ENCODE results near the gene RARRES2. TPM values are rescaled to one million over a fixed set of nuclear protein-coding genes. Genes with fewer than 3 reads are reported as not detected.

Gene RARRES2
- total and polyA plus RNA-seq, 2 of the 13 experiments (the other 11 are each of a cell fraction or from before 2014, with no cell fraction given), result 134 to 172 TPM

DNA sequence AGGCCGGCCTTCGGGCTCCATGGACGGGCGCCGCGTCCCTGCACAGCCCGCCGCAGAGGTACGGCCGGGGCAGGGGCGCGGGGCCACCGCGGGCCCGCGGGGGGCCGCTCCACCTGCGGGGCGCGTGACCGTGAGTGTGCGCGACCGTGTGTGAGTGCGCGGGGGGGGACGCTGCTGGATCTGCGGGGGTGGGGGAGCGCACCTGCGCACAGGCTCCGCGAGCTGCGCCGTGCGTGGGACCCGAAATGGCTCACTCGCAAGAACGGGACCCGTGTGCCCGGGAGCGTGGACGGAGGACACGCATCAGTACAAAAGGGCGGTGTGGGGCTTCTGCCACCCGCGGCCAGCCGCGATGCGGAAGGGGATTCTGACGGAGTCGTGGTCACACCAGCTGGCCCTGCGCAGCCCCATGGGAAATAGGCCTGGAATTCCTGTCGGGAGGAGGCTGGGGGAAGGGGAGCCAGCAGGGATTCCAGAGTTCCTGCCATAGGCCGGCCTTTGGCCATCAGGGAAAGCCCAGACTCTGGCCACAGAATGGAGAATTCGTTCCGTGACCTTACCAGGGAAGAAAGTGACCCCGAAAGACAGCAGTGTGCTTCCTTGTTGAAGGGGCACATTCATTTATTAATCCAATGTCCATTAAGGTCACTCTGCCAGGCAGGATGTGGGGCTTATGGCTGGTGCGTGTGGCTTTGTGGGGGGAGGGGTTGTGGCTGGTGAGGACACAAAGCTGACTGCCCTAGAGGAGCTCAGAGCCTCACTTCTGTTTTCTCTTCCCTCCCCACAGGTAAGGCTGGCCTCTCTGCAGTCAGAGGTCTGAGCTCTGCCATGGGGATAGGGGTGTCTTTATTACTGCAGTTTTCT, 27.7 kb upstream of the RARRES2 start (continued):
- TF ChIP-seq GTF3A (CRISPR knock-in tag; conservative IDR thresholded peaks at IDR 0.05), result no peak
- TF ChIP-seq, protein P1, sequence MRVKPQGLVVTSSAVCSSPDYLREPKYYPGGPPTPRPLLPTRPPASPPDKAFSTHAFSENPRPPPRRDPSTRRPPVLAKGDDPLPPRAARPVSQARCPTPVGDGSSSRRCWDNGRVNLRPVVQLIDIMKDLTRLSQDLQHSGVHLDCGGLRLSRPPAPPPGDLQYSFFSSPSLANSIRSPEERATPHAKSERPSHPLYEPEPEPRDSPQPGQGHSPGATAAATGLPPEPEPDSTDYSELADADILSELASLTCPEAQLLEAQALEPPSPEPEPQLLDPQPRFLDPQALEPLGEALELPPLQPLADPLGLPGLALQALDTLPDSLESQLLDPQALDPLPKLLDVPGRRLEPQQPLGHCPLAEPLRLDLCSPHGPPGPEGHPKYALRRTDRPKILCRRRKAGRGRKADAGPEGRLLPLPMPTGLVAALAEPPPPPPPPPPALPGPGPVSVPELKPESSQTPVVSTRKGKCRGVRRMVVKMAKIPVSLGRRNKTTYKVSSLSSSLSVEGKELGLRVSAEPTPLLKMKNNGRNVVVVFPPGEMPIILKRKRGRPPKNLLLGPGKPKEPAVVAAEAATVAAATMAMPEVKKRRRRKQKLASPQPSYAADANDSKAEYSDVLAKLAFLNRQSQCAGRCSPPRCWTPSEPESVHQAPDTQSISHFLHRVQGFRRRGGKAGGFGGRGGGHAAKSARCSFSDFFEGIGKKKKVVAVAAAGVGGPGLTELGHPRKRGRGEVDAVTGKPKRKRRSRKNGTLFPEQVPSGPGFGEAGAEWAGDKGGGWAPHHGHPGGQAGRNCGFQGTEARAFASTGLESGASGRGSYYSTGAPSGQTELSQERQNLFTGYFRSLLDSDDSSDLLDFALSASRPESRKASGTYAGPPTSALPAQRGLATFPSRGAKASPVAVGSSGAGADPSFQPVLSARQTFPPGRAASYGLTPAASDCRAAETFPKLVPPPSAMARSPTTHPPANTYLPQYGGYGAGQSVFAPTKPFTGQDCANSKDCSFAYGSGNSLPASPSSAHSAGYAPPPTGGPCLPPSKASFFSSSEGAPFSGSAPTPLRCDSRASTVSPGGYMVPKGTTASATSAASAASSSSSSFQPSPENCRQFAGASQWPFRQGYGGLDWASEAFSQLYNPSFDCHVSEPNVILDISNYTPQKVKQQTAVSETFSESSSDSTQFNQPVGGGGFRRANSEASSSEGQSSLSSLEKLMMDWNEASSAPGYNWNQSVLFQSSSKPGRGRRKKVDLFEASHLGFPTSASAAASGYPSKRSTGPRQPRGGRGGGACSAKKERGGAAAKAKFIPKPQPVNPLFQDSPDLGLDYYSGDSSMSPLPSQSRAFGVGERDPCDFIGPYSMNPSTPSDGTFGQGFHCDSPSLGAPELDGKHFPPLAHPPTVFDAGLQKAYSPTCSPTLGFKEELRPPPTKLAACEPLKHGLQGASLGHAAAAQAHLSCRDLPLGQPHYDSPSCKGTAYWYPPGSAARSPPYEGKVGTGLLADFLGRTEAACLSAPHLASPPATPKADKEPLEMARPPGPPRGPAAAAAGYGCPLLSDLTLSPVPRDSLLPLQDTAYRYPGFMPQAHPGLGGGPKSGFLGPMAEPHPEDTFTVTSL (CRISPR knock-in tag; IDR thresholded peaks at IDR 0.05; ENCODE audit: borderline replicate concordance), result no peak
- TF ChIP-seq ZFP90 (CRISPR knock-in tag; IDR thresholded peaks at IDR 0.05; ENCODE audit: borderline replicate concordance), result peak; percentile 33; the same call in 1 of the 2 replicates
- TF ChIP-seq, protein P2, sequence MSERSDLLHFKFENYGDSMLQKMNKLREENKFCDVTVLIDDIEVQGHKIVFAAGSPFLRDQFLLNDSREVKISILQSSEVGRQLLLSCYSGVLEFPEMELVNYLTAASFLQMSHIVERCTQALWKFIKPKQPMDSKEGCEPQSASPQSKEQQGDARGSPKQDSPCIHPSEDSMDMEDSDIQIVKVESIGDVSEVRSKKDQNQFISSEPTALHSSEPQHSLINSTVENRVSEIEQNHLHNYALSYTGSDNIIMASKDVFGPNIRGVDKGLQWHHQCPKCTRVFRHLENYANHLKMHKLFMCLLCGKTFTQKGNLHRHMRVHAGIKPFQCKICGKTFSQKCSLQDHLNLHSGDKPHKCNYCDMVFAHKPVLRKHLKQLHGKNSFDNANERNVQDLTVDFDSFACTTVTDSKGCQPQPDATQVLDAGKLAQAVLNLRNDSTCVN (CRISPR knock-in tag; IDR thresholded peaks at IDR 0.05; ENCODE audit: borderline replicate concordance), result no peak
- TF ChIP-seq ZNF749 (CRISPR knock-in tag; IDR thresholded peaks at IDR 0.05; ENCODE audit: borderline replicate concordance), result no peak
- TF ChIP-seq, protein P3, sequence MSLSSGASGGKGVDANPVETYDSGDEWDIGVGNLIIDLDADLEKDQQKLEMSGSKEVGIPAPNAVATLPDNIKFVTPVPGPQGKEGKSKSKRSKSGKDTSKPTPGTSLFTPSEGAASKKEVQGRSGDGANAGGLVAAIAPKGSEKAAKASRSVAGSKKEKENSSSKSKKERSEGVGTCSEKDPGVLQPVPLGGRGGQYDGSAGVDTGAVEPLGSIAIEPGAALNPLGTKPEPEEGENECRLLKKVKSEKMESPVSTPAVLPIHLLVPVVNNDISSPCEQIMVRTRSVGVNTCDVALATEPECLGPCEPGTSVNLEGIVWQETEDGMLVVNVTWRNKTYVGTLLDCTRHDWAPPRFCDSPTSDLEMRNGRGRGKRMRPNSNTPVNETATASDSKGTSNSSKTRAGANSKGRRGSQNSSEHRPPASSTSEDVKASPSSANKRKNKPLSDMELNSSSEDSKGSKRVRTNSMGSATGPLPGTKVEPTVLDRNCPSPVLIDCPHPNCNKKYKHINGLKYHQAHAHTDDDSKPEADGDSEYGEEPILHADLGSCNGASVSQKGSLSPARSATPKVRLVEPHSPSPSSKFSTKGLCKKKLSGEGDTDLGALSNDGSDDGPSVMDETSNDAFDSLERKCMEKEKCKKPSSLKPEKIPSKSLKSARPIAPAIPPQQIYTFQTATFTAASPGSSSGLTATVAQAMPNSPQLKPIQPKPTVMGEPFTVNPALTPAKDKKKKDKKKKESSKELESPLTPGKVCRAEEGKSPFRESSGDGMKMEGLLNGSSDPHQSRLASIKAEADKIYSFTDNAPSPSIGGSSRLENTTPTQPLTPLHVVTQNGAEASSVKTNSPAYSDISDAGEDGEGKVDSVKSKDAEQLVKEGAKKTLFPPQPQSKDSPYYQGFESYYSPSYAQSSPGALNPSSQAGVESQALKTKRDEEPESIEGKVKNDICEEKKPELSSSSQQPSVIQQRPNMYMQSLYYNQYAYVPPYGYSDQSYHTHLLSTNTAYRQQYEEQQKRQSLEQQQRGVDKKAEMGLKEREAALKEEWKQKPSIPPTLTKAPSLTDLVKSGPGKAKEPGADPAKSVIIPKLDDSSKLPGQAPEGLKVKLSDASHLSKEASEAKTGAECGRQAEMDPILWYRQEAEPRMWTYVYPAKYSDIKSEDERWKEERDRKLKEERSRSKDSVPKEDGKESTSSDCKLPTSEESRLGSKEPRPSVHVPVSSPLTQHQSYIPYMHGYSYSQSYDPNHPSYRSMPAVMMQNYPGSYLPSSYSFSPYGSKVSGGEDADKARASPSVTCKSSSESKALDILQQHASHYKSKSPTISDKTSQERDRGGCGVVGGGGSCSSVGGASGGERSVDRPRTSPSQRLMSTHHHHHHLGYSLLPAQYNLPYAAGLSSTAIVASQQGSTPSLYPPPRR (CRISPR knock-in tag; IDR thresholded peaks at IDR 0.05; ENCODE audit: borderline replicate concordance), result no peak
- TF ChIP-seq, protein P4, sequence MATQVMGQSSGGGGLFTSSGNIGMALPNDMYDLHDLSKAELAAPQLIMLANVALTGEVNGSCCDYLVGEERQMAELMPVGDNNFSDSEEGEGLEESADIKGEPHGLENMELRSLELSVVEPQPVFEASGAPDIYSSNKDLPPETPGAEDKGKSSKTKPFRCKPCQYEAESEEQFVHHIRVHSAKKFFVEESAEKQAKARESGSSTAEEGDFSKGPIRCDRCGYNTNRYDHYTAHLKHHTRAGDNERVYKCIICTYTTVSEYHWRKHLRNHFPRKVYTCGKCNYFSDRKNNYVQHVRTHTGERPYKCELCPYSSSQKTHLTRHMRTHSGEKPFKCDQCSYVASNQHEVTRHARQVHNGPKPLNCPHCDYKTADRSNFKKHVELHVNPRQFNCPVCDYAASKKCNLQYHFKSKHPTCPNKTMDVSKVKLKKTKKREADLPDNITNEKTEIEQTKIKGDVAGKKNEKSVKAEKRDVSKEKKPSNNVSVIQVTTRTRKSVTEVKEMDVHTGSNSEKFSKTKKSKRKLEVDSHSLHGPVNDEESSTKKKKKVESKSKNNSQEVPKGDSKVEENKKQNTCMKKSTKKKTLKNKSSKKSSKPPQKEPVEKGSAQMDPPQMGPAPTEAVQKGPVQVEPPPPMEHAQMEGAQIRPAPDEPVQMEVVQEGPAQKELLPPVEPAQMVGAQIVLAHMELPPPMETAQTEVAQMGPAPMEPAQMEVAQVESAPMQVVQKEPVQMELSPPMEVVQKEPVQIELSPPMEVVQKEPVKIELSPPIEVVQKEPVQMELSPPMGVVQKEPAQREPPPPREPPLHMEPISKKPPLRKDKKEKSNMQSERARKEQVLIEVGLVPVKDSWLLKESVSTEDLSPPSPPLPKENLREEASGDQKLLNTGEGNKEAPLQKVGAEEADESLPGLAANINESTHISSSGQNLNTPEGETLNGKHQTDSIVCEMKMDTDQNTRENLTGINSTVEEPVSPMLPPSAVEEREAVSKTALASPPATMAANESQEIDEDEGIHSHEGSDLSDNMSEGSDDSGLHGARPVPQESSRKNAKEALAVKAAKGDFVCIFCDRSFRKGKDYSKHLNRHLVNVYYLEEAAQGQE (IDR thresholded peaks at IDR 0.05; ENCODE audit: borderline replicate concordance in 1 of 2, low read depth in 1 of 2, low read length in 2 of 2), result peak in 1 of 2 experiments; percentile 51; a peak in 1 of 4 replicates
- no peak for TF ChIP-seq ZNF292 (CRISPR knock-in tag; IDR thresholded peaks at IDR 0.05; ENCODE audit: borderline replicate concordance, low read depth)

All from HepG2 (cell line).